ENCODE data around the gene KIAA0930.

The KIAA0930 gene

GRCh38 chr22:45240104-45240809, 437 bp downstream of the KIAA0930 start (continued):
- TF ChIP-seq ZNF560 (tag by site-specific recombination; IDR thresholded peaks at IDR 0.05; ENCODE audit: borderline replicate concordance) (no peak), ZNF335 (tag by site-specific recombination; conservative IDR thresholded peaks at IDR 0.05) (peak; percentile 32), KLF8 (tag by site-specific recombination; IDR thresholded peaks at IDR 0.05) (peak; percentile 54; the same call in 1 of the 2 replicates), ZBTB48 (tag by site-specific recombination; IDR thresholded peaks at IDR 0.05) (0 out of 2 replicates have a peak, but pooled peaks have one; percentile 47)
- TF ChIP-seq, protein P1, sequence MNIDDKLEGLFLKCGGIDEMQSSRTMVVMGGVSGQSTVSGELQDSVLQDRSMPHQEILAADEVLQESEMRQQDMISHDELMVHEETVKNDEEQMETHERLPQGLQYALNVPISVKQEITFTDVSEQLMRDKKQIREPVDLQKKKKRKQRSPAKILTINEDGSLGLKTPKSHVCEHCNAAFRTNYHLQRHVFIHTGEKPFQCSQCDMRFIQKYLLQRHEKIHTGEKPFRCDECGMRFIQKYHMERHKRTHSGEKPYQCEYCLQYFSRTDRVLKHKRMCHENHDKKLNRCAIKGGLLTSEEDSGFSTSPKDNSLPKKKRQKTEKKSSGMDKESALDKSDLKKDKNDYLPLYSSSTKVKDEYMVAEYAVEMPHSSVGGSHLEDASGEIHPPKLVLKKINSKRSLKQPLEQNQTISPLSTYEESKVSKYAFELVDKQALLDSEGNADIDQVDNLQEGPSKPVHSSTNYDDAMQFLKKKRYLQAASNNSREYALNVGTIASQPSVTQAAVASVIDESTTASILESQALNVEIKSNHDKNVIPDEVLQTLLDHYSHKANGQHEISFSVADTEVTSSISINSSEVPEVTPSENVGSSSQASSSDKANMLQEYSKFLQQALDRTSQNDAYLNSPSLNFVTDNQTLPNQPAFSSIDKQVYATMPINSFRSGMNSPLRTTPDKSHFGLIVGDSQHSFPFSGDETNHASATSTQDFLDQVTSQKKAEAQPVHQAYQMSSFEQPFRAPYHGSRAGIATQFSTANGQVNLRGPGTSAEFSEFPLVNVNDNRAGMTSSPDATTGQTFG (tag by site-specific recombination; IDR thresholded peaks at IDR 0.05; ENCODE audit: borderline replicate concordance), result no peak

GRCh38 chr22:45239681-45240051, 1.0 kb downstream of the KIAA0930 start:
- Histone ChIP-seq H3K27ac (ENCODE audit: extremely low read depth, low read depth, low read length) (no peak overlapping the region; the same call in 1 of the 2 replicates), H3K36me3 (ENCODE audit: control insufficient read depth in 2 of 2, insufficient read depth in 1 of 2, low read length in 2 of 2) (peaks cover 0 to 33% of the 10 kb centered on the region in 2 experiments), H3K9me3 (ENCODE audit: control insufficient read depth, insufficient read depth, low read depth, low read length) (no peaks in the 10 kb centered on the region), H3K4me1 (ENCODE audit: control insufficient read depth, insufficient read depth, low read length) (peaks cover 8% of the 10 kb centered on the region), H3K4me3 (ENCODE audit: low read depth, low read length) (peak overlapping the region; percentile 62)
- CTCF ChIA-PET, result no interaction called here
- POLR2A ChIA-PET, result no interaction called here
- TF ChIP-seq ZBTB26 (tag by site-specific recombination; optimal IDR thresholded peaks at IDR 0.05) (no peak), ZNF560 (tag by site-specific recombination; IDR thresholded peaks at IDR 0.05; ENCODE audit: borderline replicate concordance) (no peak), ZNF175 (tag by site-specific recombination; IDR thresholded peaks at IDR 0.05) (no peak), ZNF24 (tag by site-specific recombination; IDR thresholded peaks at IDR 0.05) (no peak), KLF1 (tag by site-specific recombination; IDR thresholded peaks at IDR 0.05) (peak; percentile 69), MEIS1 (CRISPR knock-in tag; IDR thresholded peaks at IDR 0.05; ENCODE audit: borderline replicate concordance) (no peak), ZNF223 (tag by site-specific recombination; IDR thresholded peaks at IDR 0.05) (no peak), TRIM28 (IDR thresholded peaks at IDR 0.05; ENCODE audit: borderline replicate concordance, low read length) (no peak), PBX3 (CRISPR knock-in tag; IDR thresholded peaks at IDR 0.05) (no peak), ZNF664 (tag by site-specific recombination; IDR thresholded peaks at IDR 0.05) (no peak), ZNF16 (tag by site-specific recombination; IDR thresholded peaks at IDR 0.05; ENCODE audit: low read depth) (no peak), SP7 (tag by site-specific recombination; IDR thresholded peaks at IDR 0.05) (no peak), ZNF140 (tag by site-specific recombination; IDR thresholded peaks at IDR 0.05) (no peak), ZNF133 (tag by site-specific recombination; IDR thresholded peaks at IDR 0.05) (no peak), ZNF354C (tag by site-specific recombination; IDR thresholded peaks at IDR 0.05; ENCODE audit: borderline replicate concordance, low read depth) (no peak), GLIS2 (tag by site-specific recombination; IDR thresholded peaks at IDR 0.05) (peak; percentile 76), ZNF704 (tag by site-specific recombination; IDR thresholded peaks at IDR 0.05) (no peak), TCF7L2 (IDR thresholded peaks at IDR 0.05; ENCODE audit: borderline replicate concordance, low read depth, low read length) (no peak), ZNF488 (tag by site-specific recombination; IDR thresholded peaks at IDR 0.05) (no peak), ZFP69B (tag by site-specific recombination; IDR thresholded peaks at IDR 0.05) (no peak), ZBTB48 (tag by site-specific recombination; IDR thresholded peaks at IDR 0.05) (no peak)
- TF ChIP-seq, protein P2, sequence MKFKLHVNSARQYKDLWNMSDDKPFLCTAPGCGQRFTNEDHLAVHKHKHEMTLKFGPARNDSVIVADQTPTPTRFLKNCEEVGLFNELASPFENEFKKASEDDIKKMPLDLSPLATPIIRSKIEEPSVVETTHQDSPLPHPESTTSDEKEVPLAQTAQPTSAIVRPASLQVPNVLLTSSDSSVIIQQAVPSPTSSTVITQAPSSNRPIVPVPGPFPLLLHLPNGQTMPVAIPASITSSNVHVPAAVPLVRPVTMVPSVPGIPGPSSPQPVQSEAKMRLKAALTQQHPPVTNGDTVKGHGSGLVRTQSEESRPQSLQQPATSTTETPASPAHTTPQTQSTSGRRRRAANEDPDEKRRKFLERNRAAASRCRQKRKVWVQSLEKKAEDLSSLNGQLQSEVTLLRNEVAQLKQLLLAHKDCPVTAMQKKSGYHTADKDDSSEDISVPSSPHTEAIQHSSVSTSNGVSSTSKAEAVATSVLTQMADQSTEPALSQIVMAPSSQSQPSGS (tag by site-specific recombination; IDR thresholded peaks at IDR 0.05; ENCODE audit: low read depth), result no peak
- TF ChIP-seq, protein P3, sequence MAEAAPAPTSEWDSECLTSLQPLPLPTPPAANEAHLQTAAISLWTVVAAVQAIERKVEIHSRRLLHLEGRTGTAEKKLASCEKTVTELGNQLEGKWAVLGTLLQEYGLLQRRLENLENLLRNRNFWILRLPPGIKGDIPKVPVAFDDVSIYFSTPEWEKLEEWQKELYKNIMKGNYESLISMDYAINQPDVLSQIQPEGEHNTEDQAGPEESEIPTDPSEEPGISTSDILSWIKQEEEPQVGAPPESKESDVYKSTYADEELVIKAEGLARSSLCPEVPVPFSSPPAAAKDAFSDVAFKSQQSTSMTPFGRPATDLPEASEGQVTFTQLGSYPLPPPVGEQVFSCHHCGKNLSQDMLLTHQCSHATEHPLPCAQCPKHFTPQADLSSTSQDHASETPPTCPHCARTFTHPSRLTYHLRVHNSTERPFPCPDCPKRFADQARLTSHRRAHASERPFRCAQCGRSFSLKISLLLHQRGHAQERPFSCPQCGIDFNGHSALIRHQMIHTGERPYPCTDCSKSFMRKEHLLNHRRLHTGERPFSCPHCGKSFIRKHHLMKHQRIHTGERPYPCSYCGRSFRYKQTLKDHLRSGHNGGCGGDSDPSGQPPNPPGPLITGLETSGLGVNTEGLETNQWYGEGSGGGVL (tag by site-specific recombination; IDR thresholded peaks at IDR 0.05), result peak; percentile 36; the same call in 1 of the 2 replicates
